Measurements from ENCODE around the gene HINT1.

Gene HINT1

DNA sequence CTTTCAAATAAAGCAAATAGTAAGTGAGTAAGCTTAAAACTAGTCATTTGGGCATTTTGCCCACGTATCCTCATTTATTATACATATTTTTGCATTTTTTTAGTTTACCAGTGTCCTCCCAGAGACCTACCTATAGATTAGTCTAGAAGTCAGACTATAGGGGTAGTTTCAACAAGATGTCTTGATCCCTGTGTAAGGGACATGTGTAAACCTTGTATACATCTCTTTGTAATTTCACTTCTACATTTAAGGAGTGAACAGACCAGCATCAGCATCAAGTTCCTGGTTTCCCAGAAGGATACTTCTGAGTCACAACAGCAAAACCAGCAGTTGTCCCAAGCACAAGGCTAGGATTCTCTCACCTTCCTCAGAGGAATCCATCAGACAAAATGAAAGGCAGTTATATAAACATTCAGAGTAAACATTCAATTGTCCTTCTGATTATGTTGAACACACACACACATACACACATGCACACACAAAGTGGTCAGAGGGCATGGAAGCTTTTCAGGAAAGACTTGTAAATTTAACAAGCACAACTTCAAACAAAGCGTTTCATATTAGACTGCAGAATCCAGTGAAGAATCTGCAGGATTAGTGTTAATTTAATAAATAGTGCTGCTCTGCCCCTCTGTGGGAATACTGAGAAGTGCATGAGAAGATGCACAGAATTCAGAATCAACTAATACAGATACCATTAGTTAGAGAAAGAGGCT, 55.4 kb downstream of the HINT1 start:
- DNase-seq (ENCODE audit: low read depth, low spot score) = no peak
